Ammon's horn (tissue), 1 donor: ENCODE data around the gene UBTD2.
"Not testable (repeated sequence)": the region's sequence is repeated elsewhere in the genome, so short reads cannot be mapped to it uniquely, and the experiment has no call there.

Experiments used
- DNase-seq: peaks from one replicate; pipeline ENCODE4 v3.0.0-alpha.2; 2016; ENCODE audit warnings: low spot score

Gene UBTD2, protein sequence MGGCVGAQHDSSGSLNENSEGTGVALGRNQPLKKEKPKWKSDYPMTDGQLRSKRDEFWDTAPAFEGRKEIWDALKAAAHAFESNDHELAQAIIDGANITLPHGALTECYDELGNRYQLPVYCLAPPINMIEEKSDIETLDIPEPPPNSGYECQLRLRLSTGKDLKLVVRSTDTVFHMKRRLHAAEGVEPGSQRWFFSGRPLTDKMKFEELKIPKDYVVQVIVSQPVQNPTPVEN

GRCh38 chr5:172283020-172283861, at the start of gene UBTD2:
TSS of gene UBTD2 (minus strand) at chr5:172283764. CDS start at chr5:172283665, 99 bp downstream.
- DNase-seq = peak; percentile 83

DNA sequence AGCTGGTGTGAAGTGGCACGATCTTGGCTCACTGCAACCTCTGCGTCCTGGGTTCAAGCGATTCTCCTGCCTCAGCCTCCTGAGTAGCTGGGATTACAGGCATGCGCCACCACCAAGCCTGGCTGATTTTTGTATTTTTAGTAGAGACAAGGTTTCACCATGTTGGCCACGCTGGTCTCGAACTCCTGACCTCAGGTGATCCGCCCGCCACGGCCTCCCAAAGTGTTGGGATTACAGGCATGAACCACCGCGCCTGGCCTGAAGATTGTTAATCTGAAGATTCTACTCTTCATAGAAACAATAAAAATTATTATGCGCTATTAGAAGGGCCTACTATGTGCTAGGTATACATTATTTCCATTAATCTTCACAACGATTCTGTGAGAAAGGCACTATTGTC, 43.3 kb upstream of the UBTD2 start:
- DNase-seq = not testable (repeated sequence)

DNA sequence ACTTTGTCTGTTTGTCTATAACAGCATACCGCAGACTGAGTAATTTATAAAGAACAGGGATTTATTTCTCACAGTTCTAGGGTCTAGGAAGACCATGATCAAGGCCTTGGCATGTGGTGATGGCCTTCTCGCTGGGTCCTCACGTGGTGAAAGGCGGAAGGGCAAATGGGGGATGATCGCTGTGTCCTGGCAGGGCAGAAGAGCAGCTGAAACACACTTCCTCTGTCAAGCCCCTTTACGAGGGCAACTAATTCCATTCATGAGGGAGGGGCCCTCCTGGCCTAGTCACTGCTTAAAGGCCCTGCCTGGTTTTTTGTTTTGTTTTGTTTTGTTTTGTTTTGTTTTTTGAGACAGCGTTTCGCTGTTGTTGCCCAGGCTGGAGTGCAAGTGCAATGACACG, 41.9 kb upstream of the UBTD2 start:
- no peak for DNase-seq

GRCh38 chr5:172322028-172322965, 38.7 kb upstream of the UBTD2 start:
- no peak for DNase-seq

DNA sequence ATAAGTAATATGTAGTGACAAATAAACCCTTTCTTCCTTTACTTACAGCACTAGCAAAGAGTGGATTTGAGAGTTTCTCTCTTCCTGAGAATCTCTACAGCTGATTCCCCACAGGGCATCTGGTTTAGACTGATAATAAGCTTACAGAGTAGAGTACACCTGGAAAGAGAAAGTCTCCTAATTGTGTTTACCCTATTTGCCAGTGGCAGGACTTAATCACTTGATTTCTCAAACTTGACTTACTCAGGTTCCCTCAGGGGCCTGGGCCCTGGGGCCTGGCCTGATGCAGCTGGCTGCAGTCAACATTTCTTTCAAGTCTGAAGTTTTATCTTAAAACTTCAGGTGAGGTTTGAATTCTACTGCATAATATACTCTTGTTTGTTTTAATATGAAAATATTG, 38.0 kb upstream of the UBTD2 start:
- DNase-seq = no peak

GRCh38 chr5:172319708-172320441, 36.3 kb upstream of the UBTD2 start:
- DNase-seq = no peak

GRCh38 chr5:172315587-172316493, 32.3 kb upstream of the UBTD2 start:
- no peak for DNase-seq

DNA sequence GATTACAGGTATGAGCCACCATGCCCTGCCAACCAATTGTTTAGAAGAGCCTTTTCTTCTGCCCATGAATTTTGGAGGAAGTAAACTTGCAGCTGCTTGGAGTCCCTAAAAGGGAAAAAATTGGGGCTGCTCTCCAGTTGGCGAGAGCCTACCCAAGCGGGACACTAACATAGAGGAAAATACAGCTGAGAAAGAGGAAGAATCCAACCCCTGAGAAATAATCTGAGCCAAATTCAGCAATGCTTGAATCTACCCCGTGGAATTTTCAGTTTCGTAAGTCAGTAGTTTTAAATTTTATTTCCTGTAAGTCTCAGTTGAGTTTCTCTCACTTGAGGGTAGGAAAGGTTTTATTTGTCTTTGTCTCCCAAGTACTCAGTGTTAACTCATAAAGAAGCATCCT, 30.4 kb upstream of the UBTD2 start:
- DNase-seq = no peak

DNA sequence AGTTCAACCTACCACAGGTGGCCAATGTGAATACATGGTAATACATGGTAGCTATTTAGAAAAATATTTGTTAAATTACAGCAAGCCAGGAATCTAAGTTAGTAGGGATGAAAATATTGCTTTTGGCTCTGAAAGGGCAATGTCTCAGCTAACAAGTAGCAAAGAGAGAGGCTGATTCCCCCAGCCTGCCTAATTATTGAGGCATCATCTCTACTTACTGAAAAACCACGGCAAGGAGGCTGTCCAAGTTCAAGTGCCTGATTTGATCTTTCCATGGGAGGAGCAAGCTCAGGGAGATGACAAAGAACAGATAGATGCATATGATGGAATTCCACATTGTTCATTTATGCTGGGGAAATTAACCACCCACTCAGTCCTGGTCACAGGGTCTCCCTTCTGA, 28.7 kb upstream of the UBTD2 start:
- DNase-seq = no peak

DNA sequence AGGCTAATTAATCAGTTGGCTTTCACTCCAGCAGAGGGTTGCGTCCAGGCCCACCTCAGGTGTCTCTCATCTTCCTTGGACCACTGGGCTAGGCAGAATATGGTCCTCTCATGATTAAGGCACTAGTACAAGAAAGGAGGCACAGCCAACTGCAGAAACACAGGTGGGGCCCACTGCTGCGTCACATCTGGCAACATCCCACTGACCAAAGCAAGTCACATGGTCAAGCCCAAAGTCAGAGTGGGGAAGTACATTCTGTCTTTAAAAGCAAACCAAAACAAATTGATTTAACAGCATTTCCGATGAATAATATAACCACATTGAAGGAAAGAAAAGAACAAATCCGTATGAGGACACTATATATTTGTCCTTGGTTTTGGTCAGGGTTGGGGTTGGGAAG, 28.0 kb upstream of the UBTD2 start:
- DNase-seq = no peak

DNA sequence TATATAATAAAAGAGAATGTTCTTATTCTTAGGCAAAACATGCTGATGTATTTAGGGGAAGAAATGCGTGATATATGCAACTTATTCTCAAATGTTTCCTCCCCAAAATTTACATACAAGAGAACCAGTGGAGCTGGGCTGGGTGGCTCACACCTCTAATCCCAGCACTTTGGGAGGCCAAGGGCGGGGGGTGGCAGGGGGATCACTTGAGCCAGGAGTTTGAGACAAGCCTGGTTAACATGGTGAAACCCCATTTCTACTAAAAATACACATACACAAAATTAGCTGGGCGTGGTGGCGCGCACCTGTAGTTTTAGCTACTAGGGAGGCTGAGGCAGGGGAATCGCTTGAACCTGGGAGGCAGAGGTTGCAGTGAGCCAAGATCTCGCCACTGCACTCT, 27.5 kb upstream of the UBTD2 start:
- DNase-seq = no peak

DNA sequence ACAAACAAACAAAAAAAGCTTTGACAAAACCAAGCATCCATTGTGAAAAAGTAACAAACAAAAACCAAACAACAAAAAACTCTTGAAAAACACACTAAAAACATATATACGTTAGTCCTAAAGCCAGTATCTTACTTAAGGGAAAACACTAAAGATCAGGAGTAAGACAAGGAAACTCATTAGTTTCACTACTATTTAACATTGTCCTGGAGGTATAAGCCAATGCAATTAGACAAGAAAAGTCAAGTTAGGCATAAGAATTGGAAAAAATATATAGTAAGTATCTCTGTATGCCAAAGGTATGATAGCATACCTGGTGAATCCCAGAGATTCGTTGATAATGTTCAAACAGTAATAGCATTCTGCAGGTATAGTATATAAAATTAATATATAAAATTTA, 21.8 kb upstream of the UBTD2 start:
- no peak for DNase-seq

GRCh38 chr5:172303572-172304335, 20.2 kb upstream of the UBTD2 start:
- DNase-seq = no peak

GRCh38 chr5:172303162-172303561, 19.6 kb upstream of the UBTD2 start:
- no peak for DNase-seq

DNA sequence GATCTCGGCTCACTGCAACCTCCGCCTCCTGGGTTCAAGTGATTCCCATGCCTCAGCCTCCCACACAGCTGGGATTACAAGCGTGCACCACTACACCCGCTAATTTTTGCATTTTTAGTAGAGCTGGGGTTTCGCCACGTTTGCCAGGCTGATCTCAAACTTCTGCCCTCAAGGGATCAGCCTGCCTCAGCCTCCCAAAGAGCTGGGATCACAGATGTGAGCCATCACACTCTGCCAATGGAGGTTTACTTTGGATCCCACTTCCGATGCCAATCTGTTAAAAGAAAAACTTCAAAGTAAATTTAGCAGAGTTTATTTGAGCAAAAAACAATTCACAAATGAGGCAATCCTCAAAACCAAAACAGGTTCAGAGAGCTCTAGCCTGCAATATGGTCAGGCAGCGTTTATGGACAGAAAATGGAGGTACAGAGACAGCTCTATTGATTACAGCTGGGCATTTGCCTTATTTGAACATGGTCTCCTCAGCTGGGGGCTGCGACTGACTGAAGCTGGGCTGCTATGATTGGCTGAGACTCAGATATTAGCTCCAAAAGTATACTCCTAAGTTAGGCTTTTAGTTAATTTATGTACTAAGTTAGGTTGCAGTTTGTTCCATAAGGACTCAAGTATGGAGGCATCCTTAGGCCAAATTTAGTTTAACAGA, 18.6 kb upstream of the UBTD2 start:
- no peak for DNase-seq

- DNase-seq = no peak
These were observed 16.4 kb upstream of the UBTD2 start for GRCh38 chr5:172299916-172300439.

- no peak for DNase-seq
These were observed 11.3 kb upstream of the UBTD2 start for GRCh38 chr5:172294831-172295230.

- DNase-seq = no peak
These were observed 10.3 kb upstream of the UBTD2 start for GRCh38 chr5:172293745-172294342.
